ENCODE data around the gene LIN7B. TPM values are rescaled to one million over a fixed set of nuclear protein-coding genes. Genes with fewer than 3 reads are reported as not detected.

LIN7B gene
- total and polyA plus RNA-seq, 9 of the 15 experiments (the other 6 are each of a cell fraction or from before 2014, with no cell fraction given) = 0.89 to 15.7 (median 4.0) TPM

DNA sequence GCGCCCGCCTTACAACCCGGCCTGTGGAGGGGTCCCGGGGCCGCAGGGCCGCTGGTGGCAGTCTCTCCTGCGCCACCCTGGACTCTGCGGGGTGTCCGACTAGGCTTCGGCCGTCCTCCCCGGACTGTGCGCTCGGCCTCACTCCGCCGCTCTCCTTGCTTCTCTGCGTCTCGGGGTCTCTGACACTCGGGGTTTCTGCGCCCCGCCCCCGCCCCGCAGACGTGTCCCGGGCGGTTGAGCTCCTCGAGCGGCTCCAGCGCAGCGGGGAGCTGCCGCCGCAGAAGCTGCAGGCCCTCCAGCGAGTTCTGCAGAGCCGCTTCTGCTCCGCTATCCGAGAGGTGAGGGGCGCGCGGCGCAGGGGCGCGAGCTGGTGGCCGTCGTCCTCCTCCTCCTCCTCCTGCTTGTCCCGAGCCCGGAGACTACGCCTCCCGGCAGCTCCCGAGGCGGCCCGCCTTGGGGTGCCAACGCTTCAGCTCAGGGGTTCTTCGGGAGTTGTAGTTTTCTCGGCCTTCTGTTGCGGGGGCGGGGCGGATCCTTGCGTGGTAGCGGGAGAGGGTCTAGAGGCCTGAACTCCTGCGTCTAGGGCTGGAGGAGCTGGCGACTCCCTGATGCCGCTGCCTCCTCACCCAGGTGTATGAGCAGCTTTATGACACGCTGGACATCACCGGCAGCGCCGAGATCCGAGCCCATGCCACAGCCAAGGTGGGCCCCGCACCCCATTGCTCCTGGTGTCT lies 627 bp downstream of the LIN7B start (continued):
- TF ChIP-seq, protein P1, sequence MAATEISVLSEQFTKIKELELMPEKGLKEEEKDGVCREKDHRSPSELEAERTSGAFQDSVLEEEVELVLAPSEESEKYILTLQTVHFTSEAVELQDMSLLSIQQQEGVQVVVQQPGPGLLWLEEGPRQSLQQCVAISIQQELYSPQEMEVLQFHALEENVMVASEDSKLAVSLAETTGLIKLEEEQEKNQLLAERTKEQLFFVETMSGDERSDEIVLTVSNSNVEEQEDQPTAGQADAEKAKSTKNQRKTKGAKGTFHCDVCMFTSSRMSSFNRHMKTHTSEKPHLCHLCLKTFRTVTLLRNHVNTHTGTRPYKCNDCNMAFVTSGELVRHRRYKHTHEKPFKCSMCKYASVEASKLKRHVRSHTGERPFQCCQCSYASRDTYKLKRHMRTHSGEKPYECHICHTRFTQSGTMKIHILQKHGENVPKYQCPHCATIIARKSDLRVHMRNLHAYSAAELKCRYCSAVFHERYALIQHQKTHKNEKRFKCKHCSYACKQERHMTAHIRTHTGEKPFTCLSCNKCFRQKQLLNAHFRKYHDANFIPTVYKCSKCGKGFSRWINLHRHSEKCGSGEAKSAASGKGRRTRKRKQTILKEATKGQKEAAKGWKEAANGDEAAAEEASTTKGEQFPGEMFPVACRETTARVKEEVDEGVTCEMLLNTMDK (IDR thresholded peaks at IDR 0.05; ENCODE audit: borderline replicate concordance, insufficient read depth, low read depth, low read length, poor library complexity, severe bottlenecking) = no peak
- TF ChIP-seq MYC (IDR thresholded peaks at IDR 0.05; ENCODE audit: low read depth, low read length) (no peak), MYC (CRISPR knock-in tag; IDR thresholded peaks at IDR 0.05; ENCODE audit: borderline replicate concordance, low read depth) (no peak), HOXB6 (CRISPR knock-in tag; IDR thresholded peaks at IDR 0.05; ENCODE audit: borderline replicate concordance) (no peak), MAFF (IDR thresholded peaks at IDR 0.05; ENCODE audit: low read length) (no peak), NFATC3 (IDR thresholded peaks at IDR 0.05) (no peak), NCOA2 (IDR thresholded peaks at IDR 0.05; ENCODE audit: partially characterized antibody in 2 of 2) (no peak), SRSF7 (optimal IDR thresholded peaks at IDR 0.05; ENCODE audit: low read depth, low read length) (no peak), ATF1 (CRISPR knock-in tag; IDR thresholded peaks at IDR 0.05) (no peak), ATF1 (tag; IDR thresholded peaks at IDR 0.05) (peak; percentile 64), CHD4 (IDR thresholded peaks at IDR 0.05; ENCODE audit: insufficient read depth, insufficient replicate concordance, low read depth, low read length, poor library complexity, severe bottlenecking) (no peak), POLR2AphosphoS5 (IDR thresholded peaks at IDR 0.05; ENCODE audit: control insufficient read depth, insufficient read depth, low read depth, low read length) (no peak), NFIC (IDR thresholded peaks at IDR 0.05) (no peak), SPI1 (IDR thresholded peaks at IDR 0.05; ENCODE audit: borderline replicate concordance, low read depth, low read length) (no peak), CREM (IDR thresholded peaks at IDR 0.05; ENCODE audit: low read depth) (peak; percentile 31; the same call in 1 of the 2 replicates), PHB2 (IDR thresholded peaks at IDR 0.05; ENCODE audit: low read depth) (no peak), ZNF75A (CRISPR knock-in tag; IDR thresholded peaks at IDR 0.05) (no peak), NCOA4 (IDR thresholded peaks at IDR 0.05; ENCODE audit: partially characterized antibody) (no peak)
- TF ChIP-seq, protein P2, sequence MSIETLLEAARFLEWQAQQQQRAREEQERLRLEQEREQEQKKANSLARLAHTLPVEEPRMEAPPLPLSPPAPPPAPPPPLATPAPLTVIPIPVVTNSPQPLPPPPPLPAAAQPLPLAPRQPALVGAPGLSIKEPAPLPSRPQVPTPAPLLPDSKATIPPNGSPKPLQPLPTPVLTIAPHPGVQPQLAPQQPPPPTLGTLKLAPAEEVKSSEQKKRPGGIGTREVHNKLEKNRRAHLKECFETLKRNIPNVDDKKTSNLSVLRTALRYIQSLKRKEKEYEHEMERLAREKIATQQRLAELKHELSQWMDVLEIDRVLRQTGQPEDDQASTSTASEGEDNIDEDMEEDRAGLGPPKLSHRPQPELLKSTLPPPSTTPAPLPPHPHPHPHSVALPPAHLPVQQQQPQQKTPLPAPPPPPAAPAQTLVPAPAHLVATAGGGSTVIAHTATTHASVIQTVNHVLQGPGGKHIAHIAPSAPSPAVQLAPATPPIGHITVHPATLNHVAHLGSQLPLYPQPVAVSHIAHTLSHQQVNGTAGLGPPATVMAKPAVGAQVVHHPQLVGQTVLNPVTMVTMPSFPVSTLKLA (conservative IDR thresholded peaks at IDR 0.05) = peak in 1 of 2 experiments; percentile 22; a peak in 1 of 4 replicates
- TF ChIP-seq, protein P3, sequence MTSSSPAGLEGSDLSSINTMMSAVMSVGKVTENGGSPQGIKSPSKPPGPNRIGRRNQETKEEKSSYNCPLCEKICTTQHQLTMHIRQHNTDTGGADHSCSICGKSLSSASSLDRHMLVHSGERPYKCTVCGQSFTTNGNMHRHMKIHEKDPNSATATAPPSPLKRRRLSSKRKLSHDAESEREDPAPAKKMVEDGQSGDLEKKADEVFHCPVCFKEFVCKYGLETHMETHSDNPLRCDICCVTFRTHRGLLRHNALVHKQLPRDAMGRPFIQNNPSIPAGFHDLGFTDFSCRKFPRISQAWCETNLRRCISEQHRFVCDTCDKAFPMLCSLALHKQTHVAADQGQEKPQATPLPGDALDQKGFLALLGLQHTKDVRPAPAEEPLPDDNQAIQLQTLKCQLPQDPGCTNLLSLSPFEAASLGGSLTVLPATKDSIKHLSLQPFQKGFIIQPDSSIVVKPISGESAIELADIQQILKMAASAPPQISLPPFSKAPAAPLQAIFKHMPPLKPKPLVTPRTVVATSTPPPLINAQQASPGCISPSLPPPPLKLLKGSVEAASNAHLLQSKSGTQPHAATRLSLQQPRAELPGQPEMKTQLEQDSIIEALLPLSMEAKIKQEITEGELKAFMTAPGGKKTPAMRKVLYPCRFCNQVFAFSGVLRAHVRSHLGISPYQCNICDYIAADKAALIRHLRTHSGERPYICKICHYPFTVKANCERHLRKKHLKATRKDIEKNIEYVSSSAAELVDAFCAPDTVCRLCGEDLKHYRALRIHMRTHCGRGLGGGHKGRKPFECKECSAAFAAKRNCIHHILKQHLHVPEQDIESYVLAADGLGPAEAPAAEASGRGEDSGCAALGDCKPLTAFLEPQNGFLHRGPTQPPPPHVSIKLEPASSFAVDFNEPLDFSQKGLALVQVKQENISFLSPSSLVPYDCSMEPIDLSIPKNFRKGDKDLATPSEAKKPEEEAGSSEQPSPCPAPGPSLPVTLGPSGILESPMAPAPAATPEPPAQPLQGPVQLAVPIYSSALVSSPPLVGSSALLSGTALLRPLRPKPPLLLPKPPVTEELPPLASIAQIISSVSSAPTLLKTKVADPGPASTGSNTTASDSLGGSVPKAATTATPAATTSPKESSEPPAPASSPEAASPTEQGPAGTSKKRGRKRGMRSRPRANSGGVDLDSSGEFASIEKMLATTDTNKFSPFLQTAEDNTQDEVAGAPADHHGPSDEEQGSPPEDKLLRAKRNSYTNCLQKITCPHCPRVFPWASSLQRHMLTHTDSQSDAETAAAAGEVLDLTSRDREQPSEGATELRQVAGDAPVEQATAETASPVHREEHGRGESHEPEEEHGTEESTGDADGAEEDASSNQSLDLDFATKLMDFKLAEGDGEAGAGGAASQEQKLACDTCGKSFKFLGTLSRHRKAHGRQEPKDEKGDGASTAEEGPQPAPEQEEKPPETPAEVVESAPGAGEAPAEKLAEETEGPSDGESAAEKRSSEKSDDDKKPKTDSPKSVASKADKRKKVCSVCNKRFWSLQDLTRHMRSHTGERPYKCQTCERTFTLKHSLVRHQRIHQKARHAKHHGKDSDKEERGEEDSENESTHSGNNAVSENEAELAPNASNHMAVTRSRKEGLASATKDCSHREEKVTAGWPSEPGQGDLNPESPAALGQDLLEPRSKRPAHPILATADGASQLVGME (CRISPR knock-in tag; IDR thresholded peaks at IDR 0.05) = no peak
